GM13977 (cell line): ENCODE results near the gene TMED7.

Experiments used
- DNase-seq: peaks from one replicate; pipeline ENCODE4 v3.0.0; 2012; ENCODE audit warnings: low spot score
- CTCF ChIP-seq: IDR thresholded peaks from 2 replicates; pipeline ENCODE4 v1.5.1; 2012; ENCODE audit warnings: mild to moderate bottlenecking, control low read depth; ENCODE audit not compliant: insufficient read depth; ENCODE audit errors: extremely low read depth, missing control alignments
- in situ Hi-C: fragments of 300-500 bp; cut with MboI; formaldehyde crosslinking; loops from one replicate; pipeline ENCODE4 v1.12.0; 2022; ENCODE audit warnings: low sequenced_read_pairs, low pct_unique_long_range_greater_than_20kb, mixed read lengths, inconsistent platforms; ENCODE audit not compliant: unreplicated experiment

TMED7 gene

GRCh38 chr5:115573133-115573532 is 52.7 kb downstream of the TMED7 start:
- no peak for TF ChIP-seq CTCF
- DNase-seq = no peak
- in situ Hi-C loops = no loop called here

- in situ Hi-C loops = no loop called here
- TF ChIP-seq CTCF = no peak
- no peak for DNase-seq
Observed at GRCh38 chr5:115571441-115571878, 54.4 kb downstream of the TMED7 start.

- TF ChIP-seq CTCF = no peak
- in situ Hi-C loops = no loop called here
- no peak for DNase-seq
Observed at GRCh38 chr5:115568668-115569067, 57.2 kb downstream of the TMED7 start.

- DNase-seq = no peak
- in situ Hi-C loops = no loop called here
- TF ChIP-seq CTCF = no peak
Observed at GRCh38 chr5:115565233-115565632, 60.6 kb downstream of the TMED7 start.
